Adrenal gland (tissue), 12 donors: ENCODE measurements around the gene FBLN7. TPM values are rescaled to one million over a fixed set of nuclear protein-coding genes. Genes with fewer than 3 reads are reported as not detected.

Experiments
- DNase-seq, 7 donors: peaks; one replicate each; pipeline ENCODE4 v3.0.0-alpha.2; 2019 to 2020
- H3K27ac ChIP-seq, 5 donors: fragments of 200-600 bp; sonication (generic) in 4 of 5; 1 replicate in 3 of 5; 2 replicates in 2 of 5; pipeline versions ENCODE4 v1.5.1 to v1.8.0; 2016 to 2020; ENCODE audit warnings: mild to moderate bottlenecking in 1 of 5
- H3K27me3 ChIP-seq: fragments of 200-600 bp; 2 replicates; pipeline ENCODE4 v1.8.0; 2021
- H3K36me3 ChIP-seq, 2 donors: fragments of 200-600 bp; replicated peaks in 1 of 2; 1 replicate in 1 of 2; 2 replicates in 1 of 2; pipeline versions ENCODE4 v1.5.1 to v1.8.0; 2018 to 2022
- H3K4me1 ChIP-seq, 2 donors: fragments of 200-600 bp; replicated peaks in 1 of 2; 1 replicate in 1 of 2; 2 replicates in 1 of 2; pipeline versions ENCODE4 v1.5.1 to v1.8.0; 2018 to 2021
- H3K4me3 ChIP-seq, 4 donors: fragments of 200-600 bp; sonication (generic) in 3 of 4; one replicate each; pipeline ENCODE4 v1.5.1; 2016 to 2018
- H3K9me3 ChIP-seq, 3 donors: fragments of 200-600 bp; sonication (generic) in 1 of 3; replicated peaks in 1 of 3; 1 replicate in 2 of 3; 2 replicates in 1 of 3; pipeline versions ENCODE4 v1.5.1 to v1.8.0; 2016 to 2021
- POLR2A ChIP-seq, 2 donors: fragments of 450-650 bp; IDR thresholded peaks; one replicate each; pipeline ENCODE4 v1.6.1; 2017; ENCODE audit warnings: antibody characterized with exemption in 2 of 2, mild to moderate bottlenecking in 2 of 2, moderate library complexity in 1 of 2
- WGBS, 4 donors: extraction: QIAGEN DNeasy Blood & Tissue Kit in 2 of 4; methylation state at CpG; one replicate each; pipeline versions ENCODE4 v1.1.5 to v1.1.7; 2013 to 2017; 5-methylcytosine and 5-hydroxymethylcytosine counted together
- intact Hi-C, 2 donors: fragments of 100-400 bp; cut with DNase I; formaldehyde crosslinking; loops; one replicate each; pipeline versions ENCODE4 v1.14.1 to v1.15.0; 2022 to 2023
- polyA plus RNA-seq, 3 donors: library from polyadenylated mRNA; stranded (reverse); fragments of 200-250 nt in 2 of 3; fragments of 350-450 nt in 1 of 3; fragmentation: Illumina TruSeq in 1 of 3; extraction: RNeasy Lipid Tissue Mini Kit (QIAGEN cat#74804) in 1 of 3; gene quantifications; one replicate each; pipeline ENCODE4 v1.2.3, GENCODE V29; 2013 to 2014
- total RNA-seq, 9 donors: library from RNA; depleted of rRNA in 4 of 9; stranded (reverse); fragments of >200 nt in 4 of 9; fragments of 120-200 nt in 1 of 9; fragmentation: NEBNext Ultra II Directional in 1 of 9; extraction: Animal tissue kit (Norgen Biotek cat#: 25700) in 1 of 9; gene quantifications; one replicate each; pipeline versions ENCODE4 v1.1.0 to v1.2.4, GENCODE V29; 2013 to 2023
- TF ChIP-seq, protein P1 (sequence below), 6 experiments: fragments of 450-650 bp in 4 of 6; fragments of 200-600 bp in 2 of 6; sonication (generic) in 1 of 6; IDR thresholded peaks; 1 replicate in 5 of 6; 2 replicates in 1 of 6; pipeline versions ENCODE4 v1.5.1 to v1.8.0; 2016 to 2021; ENCODE audit warnings: antibody characterized with exemption in 6 of 6, mild to moderate bottlenecking in 2 of 6, moderate library complexity in 1 of 6
- donor health status: healthy with polysubstance abuse.
- donor health status: Bipolar disorder and iron deficiency.
- donor health status: DM: yes; HTN: yes; CAD: no.
- donor health status: DM: no; HTN: no; CAD: no.
- donor health status: DM: no; HTN: no; CAD: no.
- donor health status: DM: yes; HTN: yes; CAD: no.

Gene FBLN7
- total and polyA plus RNA-seq, 12 donors: 0.50 to 12.6 (median 6.4) TPM

GRCh38 chr2:112093216-112093615 lies 45.0 kb upstream of the FBLN7 start:
- H3K4me1 ChIP-seq: no peaks in the 10 kb centered on the region
- no peaks in the 10 kb centered on the region for H3K27me3 ChIP-seq
- WGBS, 4 donors: 64 to 88% (median 73%) methylated on average over 1 of the region's 1 CpG
- H3K4me3 ChIP-seq: no peak overlapping the region
- no peak overlapping the region for H3K27ac ChIP-seq
- no peaks in the 10 kb centered on the region for H3K9me3 ChIP-seq
- no peak for DNase-seq
- intact Hi-C loops: no loop called here
- H3K36me3 ChIP-seq: peaks cover 0 to 32% of the 10 kb centered on the region in 2 donors
- TF ChIP-seq POLR2A (IDR thresholded peaks at IDR 0.05): no peak
- TF ChIP-seq, protein P1, sequence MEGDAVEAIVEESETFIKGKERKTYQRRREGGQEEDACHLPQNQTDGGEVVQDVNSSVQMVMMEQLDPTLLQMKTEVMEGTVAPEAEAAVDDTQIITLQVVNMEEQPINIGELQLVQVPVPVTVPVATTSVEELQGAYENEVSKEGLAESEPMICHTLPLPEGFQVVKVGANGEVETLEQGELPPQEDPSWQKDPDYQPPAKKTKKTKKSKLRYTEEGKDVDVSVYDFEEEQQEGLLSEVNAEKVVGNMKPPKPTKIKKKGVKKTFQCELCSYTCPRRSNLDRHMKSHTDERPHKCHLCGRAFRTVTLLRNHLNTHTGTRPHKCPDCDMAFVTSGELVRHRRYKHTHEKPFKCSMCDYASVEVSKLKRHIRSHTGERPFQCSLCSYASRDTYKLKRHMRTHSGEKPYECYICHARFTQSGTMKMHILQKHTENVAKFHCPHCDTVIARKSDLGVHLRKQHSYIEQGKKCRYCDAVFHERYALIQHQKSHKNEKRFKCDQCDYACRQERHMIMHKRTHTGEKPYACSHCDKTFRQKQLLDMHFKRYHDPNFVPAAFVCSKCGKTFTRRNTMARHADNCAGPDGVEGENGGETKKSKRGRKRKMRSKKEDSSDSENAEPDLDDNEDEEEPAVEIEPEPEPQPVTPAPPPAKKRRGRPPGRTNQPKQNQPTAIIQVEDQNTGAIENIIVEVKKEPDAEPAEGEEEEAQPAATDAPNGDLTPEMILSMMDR (IDR thresholded peaks at IDR 0.05): no peak

DNA sequence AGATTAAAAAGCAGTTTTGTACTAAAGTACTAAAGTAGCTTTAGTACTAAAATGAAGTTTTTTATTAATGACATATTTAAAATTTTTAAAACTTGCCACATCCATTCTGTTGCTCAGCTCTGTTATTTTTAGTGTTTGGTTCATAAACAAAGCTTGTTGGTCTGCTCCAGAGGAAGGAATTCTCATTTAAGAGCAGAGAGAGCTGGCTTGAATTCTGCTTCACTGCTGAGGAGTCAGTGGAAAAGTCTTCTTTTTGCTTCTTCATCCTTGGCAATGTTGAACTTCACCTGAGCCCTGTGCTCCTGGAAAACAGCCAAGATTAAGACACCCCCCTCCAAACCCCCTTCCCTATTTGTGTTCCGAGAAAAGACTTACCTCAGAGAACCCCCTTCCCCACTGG lies 42.5 kb upstream of the FBLN7 start:
- TF ChIP-seq, protein P1 (IDR thresholded peaks at IDR 0.05): no peak
- intact Hi-C loops: no loop called here

DNA sequence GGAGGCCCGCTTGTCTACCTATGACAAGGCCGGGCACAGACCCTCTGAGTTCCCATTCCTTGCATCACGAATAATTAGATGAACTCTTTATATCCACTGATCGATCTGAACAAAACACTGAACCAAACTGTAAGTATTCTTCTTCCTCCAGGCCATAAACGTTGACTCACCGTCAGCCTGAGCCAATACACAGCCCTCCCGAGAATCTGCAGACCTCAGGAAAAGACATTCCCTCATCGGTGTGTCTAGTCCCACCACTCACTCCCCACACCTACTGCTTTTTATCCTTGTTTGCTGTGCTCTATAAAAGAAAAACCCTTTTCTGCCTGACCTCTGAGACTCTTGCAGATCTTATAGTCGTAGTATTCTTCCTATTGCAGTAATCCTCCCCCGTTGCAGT lies 42.1 kb upstream of the FBLN7 start:
- TF ChIP-seq, protein P1 (IDR thresholded peaks at IDR 0.05): no peak
- TF ChIP-seq POLR2A (IDR thresholded peaks at IDR 0.05): no peak
- Histone ChIP-seq H3K27me3 (no peaks in the 10 kb centered on the region), H3K4me1 (no peaks in the 10 kb centered on the region), H3K36me3 (peaks cover 0 to 35% of the 10 kb centered on the region in 2 donors), H3K27ac (no peak overlapping the region), H3K4me3 (no peak overlapping the region), H3K9me3 (no peaks in the 10 kb centered on the region)
- no peak for DNase-seq
- intact Hi-C loops: no loop called here
- 81 to 93% (median 85%) methylated on average over 10 of the region's 10 CpGs for WGBS, 4 donors

More for the DNA sequence above, 42.5 kb upstream of the FBLN7 start:
- Histone ChIP-seq H3K27ac (no peak overlapping the region), H3K9me3 (no peaks in the 10 kb centered on the region), H3K27me3 (no peaks in the 10 kb centered on the region), H3K4me1 (no peaks in the 10 kb centered on the region), H3K36me3 (peaks cover 0 to 35% of the 10 kb centered on the region in 2 donors), H3K4me3 (no peak overlapping the region)
- 83 to 93% (median 89%) methylated on average over 1 of the region's 1 CpG for WGBS, 4 donors
- DNase-seq: no peak

DNA sequence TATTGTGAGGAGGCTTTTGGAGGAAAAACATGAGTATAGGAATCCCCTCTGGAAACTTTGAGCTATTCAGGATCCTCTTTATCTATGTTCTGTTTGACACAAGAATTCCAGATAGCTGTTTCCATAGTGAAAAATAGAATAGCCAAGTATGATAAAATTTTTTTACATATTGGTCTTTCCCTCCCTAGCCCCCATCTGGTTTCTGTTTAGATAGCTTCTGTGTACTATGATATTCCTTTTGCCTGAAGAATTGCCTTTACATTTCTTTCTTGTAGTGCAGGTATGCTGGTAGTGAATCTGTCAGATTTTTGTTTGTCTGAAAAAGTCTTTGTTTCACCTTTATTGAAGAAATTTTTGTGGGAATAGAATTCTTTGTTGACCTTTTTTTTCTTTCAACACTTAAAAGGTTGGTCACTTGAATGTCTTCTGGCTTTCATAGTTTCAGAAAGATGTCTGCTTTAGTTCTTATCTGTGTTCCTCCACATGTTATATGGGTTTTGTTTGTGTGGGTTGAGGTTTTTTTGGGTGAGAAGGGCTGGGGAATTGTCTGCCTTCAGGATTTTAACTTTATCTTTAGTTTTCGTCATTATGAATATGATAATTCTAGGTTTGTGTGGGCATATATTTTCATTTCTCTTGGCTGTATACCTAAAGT lies 29.9 kb upstream of the FBLN7 start:
- no peak overlapping the region for H3K27ac ChIP-seq
- peaks cover 0 to 39% of the 10 kb centered on the region in 2 donors for H3K36me3 ChIP-seq
- DNase-seq: no peak
- H3K9me3 ChIP-seq: peaks cover 0 to 7% (median 0%) of the 10 kb centered on the region in 3 donors
- TF ChIP-seq, protein P1 (IDR thresholded peaks at IDR 0.05): no peak
- no peak for TF ChIP-seq POLR2A (IDR thresholded peaks at IDR 0.05)
- no peak overlapping the region for H3K4me3 ChIP-seq
- 89 to 97% (median 95%) methylated on average over 1 of the region's 1 CpG for WGBS, 4 donors
- intact Hi-C loops: no loop called here
- H3K27me3 ChIP-seq: no peaks in the 10 kb centered on the region
- H3K4me1 ChIP-seq: no peaks in the 10 kb centered on the region
